Dendritic cell treated with granulocyte-macrophage colony-stimulating factor and Interleukin-4, amounts not matched to agents 40 ng/mL and 50 ng/mL, for 4 days (primary cell): ENCODE data around the gene CRTC3.

Experiments
- H3K27ac Mint-ChIP-seq: one replicate; pipeline ENCODE4 v1.8.0; 2022; ENCODE audit warnings: mild to moderate bottlenecking, mixed read lengths
- H3K27me3 Mint-ChIP-seq: one replicate; pipeline ENCODE4 v1.8.0; 2022; ENCODE audit warnings: mild to moderate bottlenecking, mixed read lengths
- H3K36me3 Mint-ChIP-seq: one replicate; pipeline ENCODE4 v1.8.0; 2022; ENCODE audit warnings: low read depth, mixed read lengths
- H3K4me1 Mint-ChIP-seq: one replicate; pipeline ENCODE4 v1.8.0; 2022; ENCODE audit warnings: low read depth, mixed read lengths
- H3K4me3 Mint-ChIP-seq: one replicate; pipeline ENCODE4 v1.8.0; 2022; ENCODE audit warnings: mild to moderate bottlenecking, moderate library complexity, mixed read lengths
- H3K9me3 Mint-ChIP-seq: one replicate; pipeline ENCODE4 v1.8.0; 2022; ENCODE audit warnings: mixed read lengths
- intact Hi-C: fragments of 100-400 bp; cut with micrococcal nuclease; formaldehyde crosslinking; loops from one replicate; pipeline ENCODE4 v1.15.0; 2022

Gene CRTC3

GRCh38 chr15:90580099-90580498 lies 50.4 kb downstream of the CRTC3 start:
- Mint-ChIP-seq H3K27me3 (no peaks in the 10 kb centered on the region), H3K36me3 (peaks cover 36% of the 10 kb centered on the region), H3K27ac (peak overlapping the region; percentile 39), H3K9me3 (no peaks in the 10 kb centered on the region), H3K4me1 (peaks cover 57% of the 10 kb centered on the region), H3K4me3 (no peak overlapping the region)
- intact Hi-C loops, result no loop called here

DNA sequence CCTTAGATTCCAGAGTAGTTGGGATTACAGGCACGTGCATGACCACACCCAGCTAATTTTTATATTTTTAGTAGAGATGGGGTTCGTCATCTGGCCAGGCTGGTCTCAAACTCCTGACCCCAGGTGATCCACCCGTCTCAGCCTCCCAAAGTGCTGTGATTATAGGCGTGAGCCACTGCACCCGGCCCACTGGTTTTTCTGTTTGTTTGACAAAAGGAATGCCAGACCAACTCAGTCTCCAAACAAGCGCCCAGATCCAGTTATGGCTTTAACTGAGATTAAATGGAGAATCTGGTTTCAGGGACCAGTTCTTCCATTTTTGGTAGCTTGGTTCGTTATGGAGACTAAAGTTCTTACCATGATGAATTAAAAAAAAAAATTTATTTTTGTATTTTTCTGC lies 50.8 kb downstream of the CRTC3 start:
- Mint-ChIP-seq H3K9me3 (no peaks in the 10 kb centered on the region), H3K27me3 (no peaks in the 10 kb centered on the region), H3K4me1 (peaks cover 57% of the 10 kb centered on the region), H3K36me3 (peaks cover 36% of the 10 kb centered on the region), H3K4me3 (no peak overlapping the region), H3K27ac (peak overlapping the region; percentile 39)
- intact Hi-C loops, result no loop called here

- H3K36me3 Mint-ChIP-seq, result peaks cover 36% of the 10 kb centered on the region
- no peak overlapping the region for H3K4me3 Mint-ChIP-seq
- intact Hi-C loops, result no loop called here
- H3K9me3 Mint-ChIP-seq, result no peaks in the 10 kb centered on the region
- peaks cover 57% of the 10 kb centered on the region for H3K4me1 Mint-ChIP-seq
- no peaks in the 10 kb centered on the region for H3K27me3 Mint-ChIP-seq
- no peak overlapping the region for H3K27ac Mint-ChIP-seq
Observed at GRCh38 chr15:90580946-90581345, 51.2 kb downstream of the CRTC3 start.

- H3K9me3 Mint-ChIP-seq, result no peaks in the 10 kb centered on the region
- no peak overlapping the region for H3K4me3 Mint-ChIP-seq
- H3K27me3 Mint-ChIP-seq, result no peaks in the 10 kb centered on the region
- H3K4me1 Mint-ChIP-seq, result peaks cover 49% of the 10 kb centered on the region
- intact Hi-C loops, result no loop called here
- H3K27ac Mint-ChIP-seq, result no peak overlapping the region
- H3K36me3 Mint-ChIP-seq, result peaks cover 29% of the 10 kb centered on the region
Observed at GRCh38 chr15:90581771-90582352, 52.1 kb downstream of the CRTC3 start.

- H3K27me3 Mint-ChIP-seq, result no peaks in the 10 kb centered on the region
- H3K9me3 Mint-ChIP-seq, result no peaks in the 10 kb centered on the region
- H3K27ac Mint-ChIP-seq, result no peak overlapping the region
- no peak overlapping the region for H3K4me3 Mint-ChIP-seq
- peaks cover 49% of the 10 kb centered on the region for H3K4me1 Mint-ChIP-seq
- intact Hi-C loops, result no loop called here
- H3K36me3 Mint-ChIP-seq, result peaks cover 32% of the 10 kb centered on the region
Observed at GRCh38 chr15:90582553-90582952, 52.8 kb downstream of the CRTC3 start.

GRCh38 chr15:90583471-90584252 lies 53.9 kb downstream of the CRTC3 start:
- Mint-ChIP-seq H3K27ac (peak overlapping the region; percentile 69), H3K4me1 (peaks cover 53% of the 10 kb centered on the region), H3K9me3 (no peaks in the 10 kb centered on the region), H3K4me3 (no peak overlapping the region), H3K27me3 (no peaks in the 10 kb centered on the region), H3K36me3 (peaks cover 35% of the 10 kb centered on the region)
- intact Hi-C loops, result no loop called here

GRCh38 chr15:90584841-90585240 lies 55.1 kb downstream of the CRTC3 start:
- Mint-ChIP-seq H3K27ac (no peak overlapping the region), H3K27me3 (no peaks in the 10 kb centered on the region), H3K4me3 (no peak overlapping the region), H3K9me3 (no peaks in the 10 kb centered on the region), H3K4me1 (peaks cover 44% of the 10 kb centered on the region), H3K36me3 (peaks cover 39% of the 10 kb centered on the region)
- intact Hi-C loops, result no loop called here

DNA sequence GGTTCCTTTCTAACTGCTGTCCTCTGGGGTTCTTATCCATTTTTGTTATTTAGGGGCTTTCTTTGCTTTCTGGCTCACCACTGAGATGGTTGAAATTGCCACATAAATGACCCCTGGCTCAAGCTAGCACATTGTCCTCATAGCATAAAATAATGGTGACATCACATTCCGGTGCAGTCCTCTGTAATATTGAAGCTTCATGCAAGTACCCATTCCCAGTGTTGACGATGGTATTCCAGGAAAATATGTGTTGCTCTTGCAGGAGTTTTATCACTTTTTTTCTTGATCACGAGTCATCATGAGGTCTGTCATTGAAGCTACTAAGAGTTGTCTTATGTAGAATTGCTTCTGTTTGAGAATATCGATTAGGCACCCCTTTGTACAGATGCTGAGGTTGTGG lies 56.1 kb downstream of the CRTC3 start:
- Mint-ChIP-seq H3K4me3 (no peak overlapping the region), H3K36me3 (peaks cover 39% of the 10 kb centered on the region), H3K27me3 (no peaks in the 10 kb centered on the region), H3K4me1 (peaks cover 48% of the 10 kb centered on the region), H3K27ac (no peak overlapping the region), H3K9me3 (no peaks in the 10 kb centered on the region)
- intact Hi-C loops, result no loop called here

DNA sequence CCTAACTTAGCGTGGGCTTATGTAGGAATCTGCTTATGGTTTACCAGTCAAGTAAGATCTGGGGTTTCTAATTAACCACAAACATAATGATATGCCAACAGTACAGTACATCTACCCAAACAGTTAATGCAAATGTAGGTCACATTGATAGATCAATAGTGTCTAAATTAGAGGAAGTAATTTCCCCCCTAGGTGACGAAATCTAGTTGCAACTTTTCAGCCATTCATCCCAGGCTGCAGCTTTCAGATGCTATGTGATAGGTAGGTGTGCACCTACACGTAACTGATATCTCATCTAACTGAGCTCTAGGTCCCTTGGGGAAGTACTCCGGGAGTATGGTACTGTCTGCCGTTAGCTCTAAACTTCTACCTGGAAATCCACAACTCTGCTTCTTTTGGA lies 57.2 kb downstream of the CRTC3 start:
- intact Hi-C loops, result no loop called here
- H3K4me3 Mint-ChIP-seq, result no peak overlapping the region
- H3K4me1 Mint-ChIP-seq, result peaks cover 37% of the 10 kb centered on the region
- no peak overlapping the region for H3K27ac Mint-ChIP-seq
- no peaks in the 10 kb centered on the region for H3K9me3 Mint-ChIP-seq
- H3K36me3 Mint-ChIP-seq, result peaks cover 39% of the 10 kb centered on the region
- H3K27me3 Mint-ChIP-seq, result no peaks in the 10 kb centered on the region

- H3K9me3 Mint-ChIP-seq, result no peaks in the 10 kb centered on the region
Observed at GRCh38 chr15:90588427-90588826, 58.7 kb downstream of the CRTC3 start.

DNA sequence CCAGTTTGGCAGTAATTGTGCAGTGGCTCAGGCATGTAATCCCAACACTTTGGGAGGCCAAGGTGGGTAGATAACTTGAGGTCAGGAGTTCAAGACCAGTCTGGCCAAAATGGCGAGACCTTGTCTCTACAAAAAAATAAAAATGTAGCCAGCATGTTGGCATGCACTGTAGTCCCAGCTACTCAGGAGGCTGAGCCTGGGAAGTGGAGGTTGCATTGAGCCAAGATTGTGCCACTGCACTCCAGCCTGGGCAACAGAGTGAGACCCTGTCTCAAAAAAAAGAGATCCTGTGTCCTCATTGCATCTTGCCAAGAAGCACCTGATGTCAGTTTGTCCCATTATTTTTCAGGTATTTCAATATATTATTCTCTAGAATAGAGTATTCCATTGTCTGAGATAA lies 61.8 kb downstream of the CRTC3 start:
- H3K4me3 Mint-ChIP-seq, result no peak overlapping the region
- H3K27me3 Mint-ChIP-seq, result no peaks in the 10 kb centered on the region
- H3K36me3 Mint-ChIP-seq, result peaks cover 19% of the 10 kb centered on the region
- intact Hi-C loops, result loop anchor here (5.0 kb wide), 1 partner anchor 39 kb away; no protein-coding TSS in a partner anchor
- no peaks in the 10 kb centered on the region for H3K9me3 Mint-ChIP-seq
- H3K4me1 Mint-ChIP-seq, result peaks cover 59% of the 10 kb centered on the region
- H3K27ac Mint-ChIP-seq, result no peak overlapping the region

More at GRCh38 chr15:90588427-90588826, 58.7 kb downstream of the CRTC3 start:
- peaks cover 31% of the 10 kb centered on the region for H3K36me3 Mint-ChIP-seq
- peaks cover 35% of the 10 kb centered on the region for H3K4me1 Mint-ChIP-seq
- H3K27me3 Mint-ChIP-seq, result no peaks in the 10 kb centered on the region
- no peak overlapping the region for H3K4me3 Mint-ChIP-seq
- no peak overlapping the region for H3K27ac Mint-ChIP-seq
- intact Hi-C loops, result no loop called here

DNA sequence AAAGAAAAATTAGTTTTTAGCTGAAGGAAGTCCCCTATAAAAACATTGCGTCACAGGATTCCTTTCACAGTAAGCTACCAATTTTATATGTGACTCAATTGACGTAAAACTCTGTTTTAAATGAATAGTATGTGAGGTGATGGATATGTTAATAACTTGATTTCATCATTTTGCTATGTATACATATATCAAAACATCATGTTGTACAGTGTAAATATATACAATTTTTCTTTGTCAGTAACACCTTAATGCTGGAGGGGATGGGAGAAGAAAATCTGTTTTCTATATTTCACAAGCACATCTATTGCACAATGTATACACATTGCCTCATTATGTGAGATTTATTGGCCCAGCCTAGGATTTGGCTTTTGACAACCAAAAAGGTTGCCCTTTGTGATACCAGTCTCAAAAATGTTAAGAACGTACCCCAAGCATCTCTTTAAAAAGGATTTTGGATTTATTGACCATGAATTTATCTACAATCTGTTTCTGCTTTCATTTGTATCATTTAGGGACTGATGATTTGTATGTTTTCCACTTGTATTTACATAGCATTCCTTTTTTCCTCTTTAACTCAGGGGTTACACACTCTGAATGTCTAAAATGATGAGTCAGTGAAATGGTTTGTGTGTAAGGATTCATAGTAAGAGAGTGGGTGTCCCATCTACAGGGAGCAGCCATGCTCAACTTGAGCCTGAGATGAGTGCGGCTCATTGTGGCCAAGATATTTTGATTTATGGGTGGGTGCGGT lies 62.6 kb downstream of the CRTC3 start:
- peaks cover 15% of the 10 kb centered on the region for H3K36me3 Mint-ChIP-seq
- no peak overlapping the region for H3K27ac Mint-ChIP-seq
- H3K9me3 Mint-ChIP-seq, result no peaks in the 10 kb centered on the region
- intact Hi-C loops, result loop anchor here (5.0 kb wide), 1 partner anchor 40 kb away; no protein-coding TSS in a partner anchor
- H3K4me1 Mint-ChIP-seq, result peaks cover 61% of the 10 kb centered on the region
- H3K4me3 Mint-ChIP-seq, result no peak overlapping the region
- no peaks in the 10 kb centered on the region for H3K27me3 Mint-ChIP-seq

DNA sequence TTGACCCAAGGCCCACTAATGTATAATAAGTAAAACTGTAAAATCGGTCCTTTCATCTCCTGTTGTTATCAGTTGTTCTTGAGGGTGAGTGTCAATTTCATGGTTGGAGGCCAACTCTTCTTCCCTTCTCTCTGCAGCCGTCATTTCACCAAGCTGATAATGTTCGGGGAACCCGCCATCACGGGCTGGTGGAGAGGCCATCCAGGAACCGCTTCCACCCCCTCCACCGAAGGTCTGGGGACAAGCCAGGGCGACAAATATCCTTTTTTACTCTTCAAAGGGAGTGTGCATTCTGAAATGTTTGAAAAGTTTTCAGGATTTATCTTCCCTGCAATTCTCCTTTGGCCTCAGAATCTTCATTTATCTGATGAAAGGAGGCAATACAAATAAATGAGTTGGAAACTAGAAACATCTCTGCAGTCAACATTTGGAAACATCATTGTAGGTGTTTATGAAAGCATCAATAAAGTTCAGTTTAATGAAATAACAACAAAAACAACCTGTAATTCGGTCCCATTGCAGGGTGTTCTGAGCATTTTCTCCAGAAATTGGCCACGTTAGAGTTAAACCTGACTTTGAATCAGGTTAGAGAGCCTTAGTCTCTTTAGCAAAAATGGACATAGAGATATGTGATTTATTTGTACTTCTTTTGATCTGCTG lies 63.9 kb downstream of the CRTC3 start:
- Mint-ChIP-seq H3K9me3 (no peaks in the 10 kb centered on the region), H3K27me3 (no peaks in the 10 kb centered on the region), H3K36me3 (peaks cover 11% of the 10 kb centered on the region), H3K4me3 (no peak overlapping the region), H3K27ac (peak overlapping the region; percentile 67), H3K4me1 (peaks cover 64% of the 10 kb centered on the region)
- intact Hi-C loops, result loop anchor here (5.0 kb wide), 1 partner anchor 41 kb away; no protein-coding TSS in a partner anchor
